ENCODE measurements around the gene ZNF138. TPM values are rescaled to one million over a fixed set of nuclear protein-coding genes. Genes with fewer than 3 reads are reported as not detected.

Gene ZNF138
- total and polyA plus RNA-seq, 4 donors = 2.1 to 18.6 (median 5.2) TPM

DNA sequence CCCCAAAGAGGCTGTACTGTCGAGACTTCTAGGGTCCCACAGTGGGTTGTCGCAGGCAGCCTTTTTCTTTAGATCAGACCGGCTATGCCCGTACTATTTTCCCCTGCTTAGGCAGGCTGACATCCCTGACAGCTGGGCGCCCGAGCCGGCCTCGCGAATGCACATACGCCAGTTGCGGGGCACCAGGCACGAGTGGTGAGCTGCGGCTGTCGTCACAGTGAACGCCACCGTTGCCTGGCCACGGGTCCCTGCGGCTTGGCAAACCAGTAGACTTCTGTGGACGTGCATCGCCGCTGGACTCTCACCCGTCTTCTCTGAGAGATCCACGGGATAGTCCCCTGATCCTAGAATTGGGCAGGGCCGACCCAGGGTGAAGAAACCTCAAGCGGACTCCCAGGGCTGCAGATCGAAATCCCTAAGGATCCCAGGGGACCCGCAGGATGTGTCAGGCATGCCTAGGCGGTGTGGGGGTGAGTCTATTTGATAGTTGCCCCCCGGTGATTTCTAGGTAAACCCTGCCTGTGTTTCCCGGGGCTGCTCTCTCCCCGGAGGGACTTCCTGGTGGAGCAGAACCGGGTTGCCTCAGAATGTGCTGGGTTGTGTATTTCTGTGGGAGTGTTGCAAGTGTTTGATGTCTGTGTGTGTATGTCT is 75.8 kb downstream of the ZNF138 start:
- TF ChIP-seq, protein P1, sequence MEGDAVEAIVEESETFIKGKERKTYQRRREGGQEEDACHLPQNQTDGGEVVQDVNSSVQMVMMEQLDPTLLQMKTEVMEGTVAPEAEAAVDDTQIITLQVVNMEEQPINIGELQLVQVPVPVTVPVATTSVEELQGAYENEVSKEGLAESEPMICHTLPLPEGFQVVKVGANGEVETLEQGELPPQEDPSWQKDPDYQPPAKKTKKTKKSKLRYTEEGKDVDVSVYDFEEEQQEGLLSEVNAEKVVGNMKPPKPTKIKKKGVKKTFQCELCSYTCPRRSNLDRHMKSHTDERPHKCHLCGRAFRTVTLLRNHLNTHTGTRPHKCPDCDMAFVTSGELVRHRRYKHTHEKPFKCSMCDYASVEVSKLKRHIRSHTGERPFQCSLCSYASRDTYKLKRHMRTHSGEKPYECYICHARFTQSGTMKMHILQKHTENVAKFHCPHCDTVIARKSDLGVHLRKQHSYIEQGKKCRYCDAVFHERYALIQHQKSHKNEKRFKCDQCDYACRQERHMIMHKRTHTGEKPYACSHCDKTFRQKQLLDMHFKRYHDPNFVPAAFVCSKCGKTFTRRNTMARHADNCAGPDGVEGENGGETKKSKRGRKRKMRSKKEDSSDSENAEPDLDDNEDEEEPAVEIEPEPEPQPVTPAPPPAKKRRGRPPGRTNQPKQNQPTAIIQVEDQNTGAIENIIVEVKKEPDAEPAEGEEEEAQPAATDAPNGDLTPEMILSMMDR (IDR thresholded peaks at IDR 0.05; ENCODE audit: control extremely low read depth, extremely low read depth) = no peak
- Histone ChIP-seq H3K36me3 (ENCODE audit: control insufficient read depth in 4 of 4, insufficient read depth in 4 of 4, low read length in 4 of 4) (no peaks in the 10 kb centered on the region), H3K27ac (ENCODE audit: low read depth in 1 of 2, low read length in 1 of 2) (no peak overlapping the region), H3K4me1 (ENCODE audit: control insufficient read depth in 5 of 5, insufficient read depth in 5 of 5, low read length in 5 of 5) (no peaks in the 10 kb centered on the region), H3K9me3 (ENCODE audit: control insufficient read depth in 4 of 4, insufficient read depth in 3 of 4, low read length in 3 of 4) (peaks cover 0 to 23% (median 2%) of the 10 kb centered on the region in 4 donors), H3K27me3 (ENCODE audit: control insufficient read depth in 3 of 3, insufficient read depth in 3 of 3, low read length in 2 of 3) (no peaks in the 10 kb centered on the region), H3K4me3 (no peak overlapping the region), H3K9ac (ENCODE audit: insufficient read depth in 1 of 2, low read length in 2 of 2) (no peak overlapping the region)
- no peak for ATAC-seq (ENCODE audit: insufficient read depth, low FRiP score)
- WGBS, 2 donors = 94 to 95% methylated on average over 32 of the region's 32 CpGs
- DNase-seq = no peak

DNA sequence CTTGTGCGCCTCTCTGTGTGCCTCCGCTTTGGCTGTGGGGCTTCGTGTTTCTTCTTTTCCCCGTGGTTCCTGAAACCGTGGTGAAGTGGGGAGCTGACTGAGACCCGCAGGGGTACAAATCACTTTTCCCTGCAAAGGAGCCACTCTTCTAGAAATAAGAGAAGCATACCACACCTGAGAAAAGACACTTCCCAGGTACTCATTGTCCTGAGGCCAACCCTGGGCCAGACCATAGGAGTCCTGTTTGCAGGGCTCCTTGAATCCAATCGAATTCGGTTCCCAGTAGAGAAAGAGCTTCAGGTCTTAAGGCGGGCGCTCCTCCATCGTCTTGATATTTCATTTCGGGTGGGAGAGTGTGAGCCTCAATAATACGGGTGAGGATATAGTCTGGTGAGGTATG is 76.4 kb downstream of the ZNF138 start:
- ATAC-seq (ENCODE audit: insufficient read depth, low FRiP score) (no peak), DNase-seq (no peak)
- H3K4me1 ChIP-seq (ENCODE audit: control insufficient read depth in 5 of 5, insufficient read depth in 5 of 5, low read length in 5 of 5) = no peaks in the 10 kb centered on the region
- TF ChIP-seq, protein P1 (IDR thresholded peaks at IDR 0.05; ENCODE audit: control extremely low read depth, extremely low read depth) = no peak
- H3K27ac ChIP-seq (ENCODE audit: low read depth in 1 of 2, low read length in 1 of 2) = no peak overlapping the region
- no peaks in the 10 kb centered on the region for H3K27me3 ChIP-seq (ENCODE audit: control insufficient read depth in 3 of 3, insufficient read depth in 3 of 3, low read length in 2 of 3)
- H3K36me3 ChIP-seq (ENCODE audit: control insufficient read depth in 4 of 4, insufficient read depth in 4 of 4, low read length in 4 of 4) = no peaks in the 10 kb centered on the region
- no peak overlapping the region for H3K9ac ChIP-seq (ENCODE audit: insufficient read depth in 1 of 2, low read length in 2 of 2)
- peaks cover 0 to 23% (median 2%) of the 10 kb centered on the region in 4 donors for H3K9me3 ChIP-seq (ENCODE audit: control insufficient read depth in 4 of 4, insufficient read depth in 3 of 4, low read length in 3 of 4)
- H3K4me3 ChIP-seq = no peak overlapping the region
- 94 to 95% methylated on average over 13 of the region's 13 CpGs for WGBS, 2 donors

DNA sequence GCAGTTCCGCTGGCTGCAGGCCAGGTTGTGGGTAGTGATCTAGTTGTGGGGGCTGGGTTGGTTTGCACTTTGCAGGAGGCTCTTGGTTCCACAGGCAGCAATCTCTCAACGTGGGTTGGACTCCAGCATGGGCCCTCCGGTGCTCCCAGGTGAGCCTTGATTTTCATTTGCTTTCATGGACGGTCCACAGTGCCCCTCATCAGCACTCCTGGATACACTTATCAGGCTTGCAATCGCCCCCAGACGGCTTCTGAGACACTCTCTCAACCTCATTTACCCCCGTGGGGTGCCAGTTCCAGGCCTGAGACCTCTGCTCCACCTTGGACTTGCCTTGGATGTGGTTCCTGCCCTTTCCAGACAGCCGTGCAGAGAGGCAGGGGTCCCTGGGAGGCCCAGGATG is 77.5 kb downstream of the ZNF138 start:
- no peak for DNase-seq
- Histone ChIP-seq H3K9ac (ENCODE audit: insufficient read depth in 1 of 2, low read length in 2 of 2) (no peak overlapping the region), H3K27ac (ENCODE audit: low read depth in 1 of 2, low read length in 1 of 2) (no peak overlapping the region), H3K36me3 (ENCODE audit: control insufficient read depth in 4 of 4, insufficient read depth in 4 of 4, low read length in 4 of 4) (no peaks in the 10 kb centered on the region), H3K4me1 (ENCODE audit: control insufficient read depth in 5 of 5, insufficient read depth in 5 of 5, low read length in 5 of 5) (no peaks in the 10 kb centered on the region), H3K9me3 (ENCODE audit: control insufficient read depth in 4 of 4, insufficient read depth in 3 of 4, low read length in 3 of 4) (peaks cover 0 to 25% (median 2%) of the 10 kb centered on the region in 4 donors), H3K27me3 (ENCODE audit: control insufficient read depth in 3 of 3, insufficient read depth in 3 of 3, low read length in 2 of 3) (no peaks in the 10 kb centered on the region), H3K4me3 (no peak overlapping the region)
- ATAC-seq (ENCODE audit: insufficient read depth, low FRiP score) = no peak
- 78 to 81% methylated on average over 8 of the region's 8 CpGs for WGBS, 2 donors
- TF ChIP-seq, protein P1 (IDR thresholded peaks at IDR 0.05; ENCODE audit: control extremely low read depth, extremely low read depth) = no peak
